ENCODE data around the gene NOS1. TPM values are rescaled to one million over a fixed set of nuclear protein-coding genes. Genes with fewer than 3 reads are reported as not detected.

NOS1 gene
- total RNA-seq, 1 donor from 2014 or later = 3.5 TPM

DNA sequence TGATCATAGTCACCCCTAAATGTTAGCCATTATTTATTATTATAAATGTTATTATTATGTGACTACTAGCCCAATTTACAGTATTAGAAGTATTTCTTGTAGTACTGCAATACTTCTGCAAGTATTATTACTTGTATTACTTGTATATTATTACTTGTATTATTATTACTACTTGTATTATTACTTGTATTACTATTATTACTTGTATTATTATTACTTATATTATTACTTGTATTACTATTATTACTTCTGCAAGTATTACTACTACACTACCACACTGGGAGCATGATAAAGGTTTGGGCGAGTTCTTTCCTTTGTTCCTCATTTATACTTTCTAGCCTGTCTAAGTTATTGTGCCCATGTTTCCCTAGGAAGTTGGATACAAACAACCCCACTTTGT lies 67.9 kb downstream of the NOS1 start:
- DNase-seq (no peak), ATAC-seq (no peak)
- H3K9me3 ChIP-seq = no peaks in the 10 kb centered on the region
- no peaks in the 10 kb centered on the region for H3K4me1 ChIP-seq
- no peaks in the 10 kb centered on the region for H3K36me3 ChIP-seq
- H3K4me3 ChIP-seq = no peak overlapping the region
- H3K27me3 ChIP-seq (ENCODE audit: low read depth) = no peaks in the 10 kb centered on the region
- no peak overlapping the region for H3K27ac ChIP-seq
- intact Hi-C loops (cut with DNase I) = no loop called here
- no peak for TF ChIP-seq CTCF (IDR thresholded peaks at IDR 0.05)

GRCh38 chr12:117292688-117293087 lies 68.7 kb downstream of the NOS1 start:
- Histone ChIP-seq H3K27ac (no peak overlapping the region), H3K27me3 (ENCODE audit: low read depth) (no peaks in the 10 kb centered on the region), H3K4me1 (no peaks in the 10 kb centered on the region), H3K36me3 (no peaks in the 10 kb centered on the region), H3K4me3 (no peak overlapping the region), H3K9me3 (no peaks in the 10 kb centered on the region)
- ATAC-seq = no peak
- no peak for DNase-seq
- no peak for TF ChIP-seq CTCF (IDR thresholded peaks at IDR 0.05)
- intact Hi-C loops (cut with DNase I) = no loop called here

DNA sequence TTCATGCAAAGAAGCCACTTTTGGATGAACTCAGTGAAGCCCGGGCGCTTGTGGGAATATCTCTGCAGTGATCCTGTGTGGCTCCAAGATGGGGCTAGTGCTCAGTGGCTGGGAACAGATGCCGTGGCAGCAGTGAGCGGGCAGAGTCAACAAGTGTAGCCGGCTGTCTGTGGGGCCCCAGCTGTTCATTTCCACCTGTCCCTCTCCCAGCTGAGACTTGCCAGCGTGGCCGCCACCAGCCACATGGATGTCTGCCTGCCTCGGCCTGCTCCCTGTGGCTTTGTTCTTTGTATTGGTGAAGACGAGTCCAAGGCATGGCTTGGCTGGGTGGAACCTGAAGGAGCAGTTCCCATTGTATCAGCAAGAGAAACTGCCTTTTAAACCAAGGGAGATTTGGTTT lies 77.3 kb downstream of the NOS1 start:
- Histone ChIP-seq H3K4me1 (no peaks in the 10 kb centered on the region), H3K27ac (no peak overlapping the region), H3K36me3 (no peaks in the 10 kb centered on the region), H3K4me3 (no peak overlapping the region), H3K27me3 (ENCODE audit: low read depth) (no peaks in the 10 kb centered on the region), H3K9me3 (no peaks in the 10 kb centered on the region)
- no peak for TF ChIP-seq CTCF (IDR thresholded peaks at IDR 0.05)
- ATAC-seq (no peak), DNase-seq (no peak)
- intact Hi-C loops (cut with DNase I) = no loop called here

DNA sequence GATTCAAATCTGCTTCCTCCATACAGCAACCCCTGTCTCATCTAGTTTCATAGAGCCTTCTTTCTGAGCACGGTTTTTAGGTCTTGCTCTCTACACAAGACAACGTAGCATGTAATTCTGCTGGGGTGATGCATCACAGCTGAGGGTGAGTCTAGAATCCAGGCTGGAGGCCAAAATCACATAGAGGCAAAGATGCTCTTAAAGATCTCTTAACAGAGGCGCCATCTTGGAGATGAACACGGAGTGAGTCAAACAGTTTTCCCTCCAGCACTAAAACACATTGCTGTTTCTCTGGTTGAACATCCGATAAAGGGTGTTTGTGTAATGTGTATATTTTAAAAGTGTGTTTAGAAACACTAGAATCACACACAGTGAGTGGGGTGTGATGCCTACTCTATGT lies 78.9 kb downstream of the NOS1 start:
- Histone ChIP-seq H3K27me3 (ENCODE audit: low read depth) (peaks cover 8% of the 10 kb centered on the region), H3K4me3 (no peak overlapping the region), H3K4me1 (no peaks in the 10 kb centered on the region), H3K9me3 (no peaks in the 10 kb centered on the region), H3K36me3 (no peaks in the 10 kb centered on the region), H3K27ac (no peak overlapping the region)
- DNase-seq = no peak
- TF ChIP-seq CTCF (IDR thresholded peaks at IDR 0.05) = no peak
- intact Hi-C loops (cut with DNase I) = no loop called here
- no peak for ATAC-seq

- Histone ChIP-seq H3K4me1 (no peaks in the 10 kb centered on the region), H3K36me3 (no peaks in the 10 kb centered on the region), H3K9me3 (no peaks in the 10 kb centered on the region), H3K27ac (no peak overlapping the region), H3K27me3 (ENCODE audit: low read depth) (peaks cover 8% of the 10 kb centered on the region), H3K4me3 (no peak overlapping the region)
- DNase-seq (no peak), ATAC-seq (no peak)
- intact Hi-C loops (cut with DNase I) = no loop called here
- no peak for TF ChIP-seq CTCF (IDR thresholded peaks at IDR 0.05)
Observed at GRCh38 chr12:117280019-117280680, 81.3 kb downstream of the NOS1 start.

Measured in lower lobe of right lung (tissue), 2 donors.